ENCODE results near the gene ARL5C. TPM values are rescaled to one million over a fixed set of nuclear protein-coding genes. Genes with fewer than 3 reads are reported as not detected.
"Not testable (repeated sequence)": the region's sequence is repeated elsewhere in the genome, so short reads cannot be mapped to it uniquely, and the experiment has no call there.

The ARL5C gene
- total RNA-seq, 1 experiment from 2014 or later, result not detected

DNA sequence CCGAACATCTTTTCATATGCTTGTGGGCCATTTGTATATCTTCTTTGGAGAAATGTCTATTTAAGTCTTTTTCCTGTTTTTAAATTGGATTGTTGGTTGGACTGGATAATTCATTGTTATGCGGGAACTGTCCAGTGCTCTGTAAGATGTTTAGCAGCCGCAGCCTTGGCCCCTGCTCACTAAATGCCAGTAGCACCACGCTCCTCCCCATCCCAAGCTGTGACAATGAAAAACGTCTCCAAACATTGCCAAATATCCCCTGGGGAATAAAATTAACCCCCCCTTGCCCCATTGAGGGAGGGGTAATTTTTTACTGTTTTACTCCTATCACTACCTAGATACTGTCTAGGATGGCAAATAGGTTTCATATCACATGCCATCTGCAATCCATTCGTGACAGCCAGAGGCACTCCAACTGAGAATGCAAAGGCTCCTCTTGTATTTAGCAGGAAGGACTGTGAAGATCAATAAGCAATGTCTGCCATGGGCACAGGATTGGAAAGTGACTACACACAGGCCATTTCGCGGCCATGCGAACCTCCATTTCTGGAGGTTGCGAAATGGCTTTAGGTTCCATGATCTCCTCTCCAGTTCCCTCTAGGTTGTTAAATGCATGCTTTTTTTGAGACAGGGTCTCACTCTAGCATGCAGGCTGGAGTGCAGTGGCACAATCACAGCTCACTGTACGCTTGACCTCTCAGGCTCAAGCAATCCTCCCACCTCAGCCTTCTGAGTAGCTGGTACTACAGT, 23.9 kb downstream of the ARL5C start:
- DNase-seq (ENCODE audit: low read depth), result no peak

DNA sequence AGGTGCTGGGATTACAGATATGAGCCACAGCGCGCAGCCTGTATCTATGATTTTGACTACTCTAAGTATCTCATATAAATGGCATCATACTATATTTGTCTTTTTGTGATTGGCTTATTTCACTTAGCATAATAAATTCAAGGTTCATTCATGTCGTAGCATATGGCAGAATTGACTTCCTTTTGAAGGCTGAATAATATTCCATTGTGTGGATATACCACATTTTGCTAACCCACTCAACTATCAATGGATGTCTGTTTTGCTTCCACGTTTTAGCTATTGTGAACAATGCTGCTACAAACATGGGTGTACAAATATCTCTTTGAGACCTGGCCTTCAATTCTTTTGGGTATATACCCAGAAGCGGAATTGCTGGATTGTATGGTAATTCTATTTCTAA, 24.7 kb downstream of the ARL5C start:
- DNase-seq (ENCODE audit: low read depth), result no peak

GRCh38 chr17:39139561-39139960, 26.4 kb downstream of the ARL5C start:
- DNase-seq (ENCODE audit: low read depth), result no peak

DNA sequence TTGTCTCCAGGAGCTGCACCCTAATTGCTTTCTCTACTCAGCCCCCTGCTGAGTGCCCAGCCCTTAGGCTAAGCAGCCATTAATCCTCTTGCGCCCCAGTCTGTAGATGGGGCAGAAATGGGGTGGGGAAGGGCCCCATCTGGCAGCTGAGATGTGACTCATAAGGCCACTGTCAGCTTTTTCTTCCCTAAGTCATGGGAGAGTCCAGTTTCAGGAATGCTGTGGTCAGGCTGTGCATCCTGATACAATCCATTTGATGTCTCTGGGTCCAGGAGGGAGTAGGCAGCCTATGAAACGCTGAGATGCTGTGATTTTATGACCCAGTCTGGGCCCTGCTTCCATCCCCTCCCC, 26.8 kb downstream of the ARL5C start:
- DNase-seq (ENCODE audit: low read depth), result peak; percentile 95

DNA sequence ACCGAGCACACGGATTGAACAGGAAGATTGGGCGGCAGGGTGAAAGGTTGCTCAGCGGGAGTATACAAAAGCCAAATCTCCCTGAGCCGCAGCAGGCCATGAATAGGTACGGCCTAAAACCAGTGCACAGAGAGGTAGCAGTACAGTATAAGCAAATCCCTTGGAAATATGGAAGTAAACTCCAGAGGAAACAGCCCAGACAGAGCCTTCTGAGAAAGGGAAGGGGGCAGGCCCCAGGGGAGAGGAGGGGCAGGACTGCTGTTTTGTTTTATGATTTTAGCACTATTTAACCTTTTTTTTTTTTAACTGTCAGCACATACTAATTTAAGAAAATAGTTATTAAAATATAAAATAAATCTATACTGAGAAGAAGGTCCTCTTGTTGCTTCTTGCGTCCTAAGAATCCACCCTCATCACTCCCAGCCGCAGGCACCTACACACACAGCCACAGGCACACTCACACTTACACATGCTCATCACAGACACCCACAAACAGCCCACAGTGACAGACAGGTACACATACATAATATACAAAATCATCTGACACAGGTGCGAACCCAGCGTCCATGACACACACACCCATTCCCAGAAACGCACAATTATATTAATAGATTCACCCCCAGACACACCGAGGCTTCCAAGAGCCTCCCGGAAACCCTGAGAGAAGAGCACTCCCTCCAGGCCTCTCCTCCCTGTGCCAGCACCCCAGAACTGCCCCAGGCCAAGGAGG, 27.4 kb downstream of the ARL5C start:
- no peak for DNase-seq (ENCODE audit: low read depth)

DNA sequence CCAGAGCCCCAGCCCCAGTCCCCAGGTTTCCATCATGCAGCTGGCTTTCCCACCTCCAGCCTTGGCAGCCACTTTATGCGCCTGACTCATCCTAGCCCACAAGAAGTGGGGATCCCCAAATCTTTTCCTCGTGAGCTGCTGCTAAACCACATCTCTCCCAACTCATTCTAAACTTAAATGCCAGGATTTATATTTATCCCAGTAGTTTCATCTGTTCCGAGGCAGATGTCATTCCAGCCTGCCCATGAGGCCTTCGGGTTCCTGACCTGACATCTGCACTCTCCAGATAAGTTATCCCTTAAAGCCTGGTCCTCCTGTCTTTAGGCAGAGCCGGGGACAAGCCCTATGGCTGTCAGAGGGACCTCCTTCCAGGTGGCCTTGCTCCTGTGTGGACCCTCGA, 31.1 kb downstream of the ARL5C start:
- DNase-seq (ENCODE audit: low read depth), result peak; percentile 76

DNA sequence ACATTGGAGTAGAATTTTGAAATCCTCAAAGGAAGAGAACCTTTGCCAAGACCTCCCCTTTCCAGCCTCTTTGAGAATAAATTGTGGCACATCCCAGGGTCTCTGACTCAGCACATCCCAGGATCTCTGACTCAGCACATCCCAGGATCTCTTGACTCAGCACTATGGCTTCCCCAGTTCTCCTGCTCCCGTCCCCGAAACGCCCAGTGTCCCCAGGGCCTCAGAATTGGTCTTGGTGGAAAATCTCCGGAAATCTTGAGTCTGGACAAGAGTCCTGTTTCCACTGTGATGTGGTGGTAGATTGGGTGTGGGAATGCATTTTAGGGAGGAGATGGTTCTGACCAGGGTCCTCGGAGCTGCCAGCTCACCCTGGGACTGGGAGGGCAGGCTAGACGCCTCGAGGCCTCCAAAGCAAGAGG, 33.8 kb downstream of the ARL5C start:
- peak; percentile 88 for DNase-seq (ENCODE audit: low read depth)

GRCh38 chr17:39131616-39132015, 34.3 kb downstream of the ARL5C start:
- no peak for DNase-seq (ENCODE audit: low read depth)

- DNase-seq (ENCODE audit: low read depth), result no peak
Measured at GRCh38 chr17:39130205-39130604, 35.8 kb downstream of the ARL5C start.

GRCh38 chr17:39129544-39129943, 36.4 kb downstream of the ARL5C start:
- DNase-seq (ENCODE audit: low read depth), result not testable (repeated sequence)

DNA sequence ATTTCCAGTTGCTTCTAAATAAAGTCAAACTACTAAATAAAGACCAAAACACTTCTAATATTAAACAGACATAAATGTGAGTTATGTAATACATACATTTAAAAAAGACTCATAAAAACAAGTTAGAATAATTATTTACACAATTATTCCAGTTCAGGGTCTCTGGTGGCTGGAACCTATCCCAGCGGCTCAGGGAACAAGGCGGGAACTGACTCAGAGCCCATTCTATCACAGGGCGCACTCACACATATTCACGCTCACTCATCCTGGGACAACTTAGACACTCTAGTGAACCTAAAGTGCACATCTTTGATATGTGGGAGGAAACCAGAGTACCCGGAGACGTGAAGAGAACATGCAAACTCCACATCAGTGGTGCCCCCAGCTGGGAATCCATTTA, 39.5 kb downstream of the ARL5C start:
- no peak for DNase-seq (ENCODE audit: low read depth)

GRCh38 chr17:39125143-39125875, 40.7 kb downstream of the ARL5C start:
- DNase-seq (ENCODE audit: low read depth), result no peak

GRCh38 chr17:39123627-39124026, 42.3 kb downstream of the ARL5C start:
- peak; percentile 60 for DNase-seq (ENCODE audit: low read depth)

DNA sequence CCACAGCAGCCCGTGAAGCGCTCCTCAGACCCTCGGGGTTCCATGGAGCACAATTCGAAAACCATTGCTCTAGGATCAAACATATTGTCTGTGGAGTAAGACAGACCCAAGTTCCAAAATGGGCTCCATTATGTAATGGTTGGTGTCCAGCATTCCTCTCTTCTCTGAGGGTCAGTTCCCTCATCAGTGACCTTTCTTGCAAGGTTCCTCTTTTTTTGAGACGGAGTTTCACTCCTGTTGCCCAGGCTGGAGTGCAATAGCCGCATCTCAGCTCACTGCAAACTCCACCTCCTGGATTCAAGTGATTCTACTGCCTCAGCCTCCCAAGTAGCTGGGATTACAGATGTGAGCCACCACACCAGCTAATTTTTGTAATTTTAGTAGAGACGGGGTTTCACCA, 43.0 kb downstream of the ARL5C start:
- DNase-seq (ENCODE audit: low read depth), result no peak

DNA sequence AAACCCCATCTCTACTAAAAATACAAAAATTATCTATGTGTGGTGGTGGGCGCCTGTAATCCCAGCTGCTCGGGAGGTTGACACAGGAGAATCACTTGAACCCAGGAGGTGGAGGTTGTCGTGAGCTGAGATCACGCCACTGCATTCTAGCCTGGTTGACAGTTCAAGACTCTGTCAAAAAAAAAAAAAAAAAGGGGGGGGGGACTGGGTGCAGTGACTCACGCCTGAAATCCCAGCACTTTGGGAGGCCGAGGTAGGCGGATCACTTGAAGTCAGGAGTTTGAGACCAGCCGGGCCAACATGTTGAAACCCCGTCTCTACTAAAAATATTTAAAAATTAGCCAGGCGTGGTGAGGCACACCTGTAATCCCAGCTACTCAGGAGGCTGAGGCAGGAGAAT, 44.0 kb downstream of the ARL5C start:
- not testable (repeated sequence) for DNase-seq (ENCODE audit: low read depth)

DNA sequence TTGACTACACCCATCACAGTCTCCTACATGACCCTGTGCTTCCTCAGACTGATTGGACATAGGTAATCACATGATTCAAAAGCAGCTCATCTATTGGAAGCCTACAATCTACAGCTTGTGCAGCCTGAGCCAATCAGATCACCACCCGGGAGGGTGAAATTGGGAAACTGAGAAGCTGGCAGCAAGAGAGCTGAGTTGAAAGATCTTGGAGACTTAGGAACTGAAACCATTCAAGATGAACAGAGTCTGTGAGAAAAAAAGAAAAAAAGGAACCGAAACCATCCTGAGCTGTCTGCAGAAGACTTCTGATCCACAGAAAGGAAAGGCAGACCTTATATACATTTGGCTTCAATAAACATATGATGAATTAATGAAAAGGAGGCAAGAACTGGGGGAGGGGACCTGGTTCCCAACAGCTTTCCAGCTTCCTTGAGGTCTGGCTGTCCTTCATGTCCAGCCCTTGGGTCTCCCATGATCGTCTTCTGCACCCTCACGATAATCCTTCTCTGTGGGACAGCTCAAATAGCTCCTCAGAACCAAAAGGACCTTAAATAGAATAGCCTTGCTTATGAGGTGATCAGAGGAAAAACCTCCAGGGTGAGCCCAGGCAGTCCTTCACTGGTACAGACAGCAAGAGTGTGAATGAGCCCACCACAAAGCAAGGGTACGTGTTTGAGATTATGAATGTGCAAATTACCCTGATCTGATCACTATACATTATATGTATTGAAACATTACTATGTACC, 47.1 kb downstream of the ARL5C start:
- DNase-seq (ENCODE audit: low read depth), result no peak

GRCh38 chr17:39116224-39116623, 49.7 kb downstream of the ARL5C start:
- DNase-seq (ENCODE audit: low read depth), result no peak

DNA sequence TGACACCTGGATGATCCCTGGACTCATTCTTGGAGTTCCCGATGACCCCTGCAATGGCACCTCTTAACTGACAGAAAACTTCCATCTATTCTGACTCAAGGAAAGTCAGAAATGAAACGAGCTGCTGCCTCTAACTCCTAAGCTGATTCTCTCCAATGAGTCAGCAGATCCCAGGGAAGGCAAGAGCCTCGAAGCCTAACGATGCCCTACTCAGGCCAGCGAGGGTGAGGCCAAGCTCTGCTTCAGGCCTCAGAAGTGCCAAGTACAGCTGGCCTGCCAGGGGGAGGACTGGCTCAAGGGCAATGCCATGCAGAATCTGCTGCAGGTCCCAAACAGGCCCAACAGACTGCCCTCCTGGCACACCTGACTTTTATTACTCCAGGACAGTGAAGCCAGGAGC, 50.8 kb downstream of the ARL5C start:
- peak; percentile 43 for DNase-seq (ENCODE audit: low read depth)

DNA sequence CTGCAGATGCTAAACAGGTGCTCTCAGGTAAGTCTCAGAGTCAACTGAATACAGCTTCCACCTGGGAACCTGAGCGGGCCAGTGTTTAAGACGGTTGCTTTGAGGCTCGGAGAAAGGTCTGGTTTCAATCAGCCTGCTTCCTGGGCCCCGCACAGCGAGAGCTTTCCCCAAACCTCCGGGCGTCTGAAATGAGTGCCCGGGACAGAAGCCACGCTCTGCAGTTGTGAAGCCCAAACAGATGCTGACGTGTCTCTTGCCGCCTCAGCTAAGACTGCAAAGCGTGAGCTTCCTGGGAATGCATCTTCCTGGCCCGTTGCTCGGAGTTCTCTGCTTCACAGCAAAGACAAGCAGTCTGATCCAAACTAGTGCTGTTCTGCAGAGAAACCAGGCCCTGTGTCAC, 51.2 kb downstream of the ARL5C start:
- no peak for DNase-seq (ENCODE audit: low read depth)

- no peak for DNase-seq (ENCODE audit: low read depth)
Measured at GRCh38 chr17:39113871-39114270, 52.1 kb downstream of the ARL5C start.

DNA sequence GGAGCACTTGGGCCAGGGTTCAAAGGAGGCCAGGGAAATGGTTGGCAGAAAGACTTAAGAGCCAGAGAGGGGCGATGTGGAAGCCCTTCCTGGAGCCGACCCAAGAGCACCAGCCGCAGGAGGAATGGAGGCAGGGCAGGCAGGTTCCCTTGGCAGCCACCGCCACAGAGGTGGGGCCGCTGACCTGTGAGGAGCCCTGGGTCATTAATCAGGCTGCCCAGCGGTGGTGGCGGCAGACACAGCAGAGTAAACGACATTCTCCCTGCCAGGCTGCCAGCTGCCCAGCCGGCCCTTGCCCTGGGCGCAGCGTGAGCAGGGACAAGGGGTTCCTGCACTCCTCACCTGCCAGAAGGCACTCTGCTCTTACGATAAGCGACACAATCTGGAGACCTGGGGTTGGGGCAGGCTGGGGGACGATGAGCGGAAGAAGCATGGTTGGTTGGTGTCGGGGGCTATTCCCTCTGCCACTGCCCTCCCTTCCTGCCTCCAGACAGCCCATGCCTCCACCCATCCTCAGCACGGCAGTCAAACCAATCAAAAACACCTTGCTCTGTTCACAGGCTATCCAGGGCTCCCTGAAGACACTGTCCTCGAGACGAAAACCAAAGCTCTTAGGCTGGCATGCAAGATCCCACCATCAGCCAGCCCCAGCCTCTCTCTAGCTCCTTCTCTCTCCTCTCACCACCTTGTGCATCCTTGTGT, 55.4 kb downstream of the ARL5C start:
- peak; percentile 38 for DNase-seq (ENCODE audit: low read depth)

Data from M059J (cell line).